Thoracic aorta (tissue), 2 donors: ENCODE data around the gene PRKAB2. TPM values are rescaled to one million over a fixed set of nuclear protein-coding genes. Genes with fewer than 3 reads are reported as not detected.

Source experiments
- ATAC-seq: fragments of 150-250 bp; one replicate; pipeline ENCODE4 v1.8.0; 2017; ENCODE audit warnings: low read depth; ENCODE audit not compliant: insufficient number of reproducible peaks, low FRiP score
- DNase-seq: peaks from one replicate; pipeline ENCODE4 v3.0.0-alpha.2; 2020; ENCODE audit warnings: low spot score
- H3K27ac ChIP-seq, 2 donors: fragments of 200-600 bp; sonication (generic); 1 replicate in 1 of 2; 2 replicates in 1 of 2; pipeline ENCODE4 v1.5.1; 2016; ENCODE audit warnings: mild to moderate bottlenecking in 2 of 2, moderate library complexity in 2 of 2
- H3K27me3 ChIP-seq: fragments of 200-600 bp; sonication (generic); replicated peaks from 2 replicates; pipeline ENCODE4 v1.6.0; 2016; ENCODE audit warnings: mild to moderate bottlenecking; ENCODE audit not compliant: insufficient read depth
- H3K36me3 ChIP-seq: fragments of 200-600 bp; sonication (generic); one replicate; pipeline ENCODE4 v1.5.1; 2016
- H3K4me1 ChIP-seq, 2 donors: fragments of 200-600 bp; sonication (generic); 1 replicate in 1 of 2; 2 replicates in 1 of 2; pipeline versions ENCODE4 v1.5.1 to v1.6.0; 2016; ENCODE audit warnings: low read depth in 2 of 2, mild to moderate bottlenecking in 1 of 2; ENCODE audit not compliant: control insufficient read depth in 1 of 2
- H3K4me3 ChIP-seq: fragments of 200-600 bp; sonication (generic); 2 replicates; pipeline ENCODE4 v1.5.1; 2016; ENCODE audit warnings: mild to moderate bottlenecking
- H3K9me3 ChIP-seq: fragments of 200-600 bp; sonication (generic); 2 replicates; pipeline ENCODE4 v1.5.1; 2016
- total RNA-seq, 2 donors: library from RNA; depleted of rRNA; stranded (reverse); fragments of >200 nt; gene quantifications; one replicate each; pipeline versions ENCODE4 v1.1.0 to v1.2.3, GENCODE V29; 2016
- TF ChIP-seq, protein P1 (sequence below): fragments of 200-600 bp; sonication (generic); IDR thresholded peaks from one replicate; pipeline ENCODE4 v1.5.1; 2019; ENCODE audit warnings: antibody characterized with exemption

Gene PRKAB2, protein sequence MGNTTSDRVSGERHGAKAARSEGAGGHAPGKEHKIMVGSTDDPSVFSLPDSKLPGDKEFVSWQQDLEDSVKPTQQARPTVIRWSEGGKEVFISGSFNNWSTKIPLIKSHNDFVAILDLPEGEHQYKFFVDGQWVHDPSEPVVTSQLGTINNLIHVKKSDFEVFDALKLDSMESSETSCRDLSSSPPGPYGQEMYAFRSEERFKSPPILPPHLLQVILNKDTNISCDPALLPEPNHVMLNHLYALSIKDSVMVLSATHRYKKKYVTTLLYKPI
- 10 to 100 TPM; 19.5 to 20.8 TPM for total RNA-seq

DNA sequence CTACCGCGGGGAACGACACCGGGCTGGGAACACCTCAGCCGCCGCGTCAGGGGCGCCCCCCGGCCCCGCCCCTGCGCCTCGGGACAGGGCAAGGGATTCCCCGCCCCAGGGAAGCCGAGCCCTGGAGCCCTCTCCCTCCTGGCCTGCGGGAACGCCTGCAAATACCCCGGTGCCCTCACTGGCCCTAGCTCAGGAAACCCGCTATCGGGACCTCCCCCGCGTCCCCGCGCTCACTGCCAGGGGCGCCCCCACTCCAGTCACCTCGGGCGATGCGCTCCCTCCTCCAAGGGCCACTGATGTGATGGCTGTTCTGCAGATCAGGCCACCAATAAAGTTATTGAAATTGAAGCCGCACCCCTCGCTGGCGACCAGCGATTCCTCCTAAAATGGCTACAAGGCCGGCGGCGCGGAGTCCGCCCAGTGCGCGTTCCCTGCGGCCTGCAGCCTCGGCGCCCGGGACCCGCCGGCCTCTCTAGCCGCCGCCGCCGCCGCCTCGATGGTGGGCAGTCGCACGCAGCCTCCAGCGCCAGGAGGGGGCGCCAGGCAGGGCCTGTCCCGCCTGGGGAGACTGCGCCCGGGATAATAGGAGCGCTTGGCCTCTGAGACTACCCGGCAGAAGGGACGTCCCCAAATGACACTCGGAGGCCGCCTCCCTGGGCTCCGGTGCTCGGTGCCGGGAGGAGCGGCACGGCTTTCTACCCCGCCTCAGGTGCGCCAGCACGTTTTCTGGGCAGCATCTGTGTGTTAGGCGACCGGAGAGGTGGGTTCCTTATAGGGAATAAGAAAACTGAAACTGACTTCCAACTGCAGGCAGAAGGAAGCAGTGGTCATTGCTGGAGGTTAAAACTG, at the start of gene PRKAB2:
PRKAB2 (minus strand) TSS at position 303 of the 849 bp plus-strand sequence. CDS start 326 bp downstream, outside the sequence.
- DNase-seq: peak; percentile 81
- TF ChIP-seq, protein P1, sequence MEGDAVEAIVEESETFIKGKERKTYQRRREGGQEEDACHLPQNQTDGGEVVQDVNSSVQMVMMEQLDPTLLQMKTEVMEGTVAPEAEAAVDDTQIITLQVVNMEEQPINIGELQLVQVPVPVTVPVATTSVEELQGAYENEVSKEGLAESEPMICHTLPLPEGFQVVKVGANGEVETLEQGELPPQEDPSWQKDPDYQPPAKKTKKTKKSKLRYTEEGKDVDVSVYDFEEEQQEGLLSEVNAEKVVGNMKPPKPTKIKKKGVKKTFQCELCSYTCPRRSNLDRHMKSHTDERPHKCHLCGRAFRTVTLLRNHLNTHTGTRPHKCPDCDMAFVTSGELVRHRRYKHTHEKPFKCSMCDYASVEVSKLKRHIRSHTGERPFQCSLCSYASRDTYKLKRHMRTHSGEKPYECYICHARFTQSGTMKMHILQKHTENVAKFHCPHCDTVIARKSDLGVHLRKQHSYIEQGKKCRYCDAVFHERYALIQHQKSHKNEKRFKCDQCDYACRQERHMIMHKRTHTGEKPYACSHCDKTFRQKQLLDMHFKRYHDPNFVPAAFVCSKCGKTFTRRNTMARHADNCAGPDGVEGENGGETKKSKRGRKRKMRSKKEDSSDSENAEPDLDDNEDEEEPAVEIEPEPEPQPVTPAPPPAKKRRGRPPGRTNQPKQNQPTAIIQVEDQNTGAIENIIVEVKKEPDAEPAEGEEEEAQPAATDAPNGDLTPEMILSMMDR: peak; percentile 89
- Histone ChIP-seq H3K9me3 (no peaks in the 10 kb centered on the region), H3K36me3 (no peaks in the 10 kb centered on the region), H3K27me3 (no peaks in the 10 kb centered on the region), H3K4me1 (peaks cover 13 to 50% of the 10 kb centered on the region in 2 donors), H3K4me3 (peak within 1 kb of the TSS; percentile 86), H3K27ac (peak within 1 kb of the TSS; percentile 93 to 98)
- peak; percentile 91 for ATAC-seq

DNA sequence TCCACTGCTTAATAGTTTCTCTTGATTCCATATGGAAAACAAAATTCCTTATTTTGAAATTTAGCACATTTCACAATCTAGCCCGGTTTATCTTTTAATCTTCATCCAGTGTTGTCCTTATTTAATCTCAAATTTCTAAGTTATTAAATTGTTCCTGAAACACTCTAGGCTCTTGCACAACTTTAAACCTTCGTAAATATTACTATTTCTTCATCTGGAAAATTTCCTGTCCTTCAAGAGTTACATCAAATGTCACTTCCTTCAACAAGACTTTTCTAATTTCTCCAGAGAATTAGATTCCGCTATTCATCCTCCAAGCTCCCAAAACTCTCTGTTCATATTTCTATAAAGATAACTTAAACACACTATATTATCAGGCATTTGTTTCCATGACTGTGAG, 46.3 kb upstream of the PRKAB2 start:
- TF ChIP-seq, protein P1: no peak
- Histone ChIP-seq H3K9me3 (no peaks in the 10 kb centered on the region), H3K27me3 (no peaks in the 10 kb centered on the region), H3K27ac (no peak overlapping the region), H3K4me3 (no peak overlapping the region), H3K4me1 (no peaks in the 10 kb centered on the region), H3K36me3 (no peaks in the 10 kb centered on the region)
- ATAC-seq: no peak
- DNase-seq: no peak

DNA sequence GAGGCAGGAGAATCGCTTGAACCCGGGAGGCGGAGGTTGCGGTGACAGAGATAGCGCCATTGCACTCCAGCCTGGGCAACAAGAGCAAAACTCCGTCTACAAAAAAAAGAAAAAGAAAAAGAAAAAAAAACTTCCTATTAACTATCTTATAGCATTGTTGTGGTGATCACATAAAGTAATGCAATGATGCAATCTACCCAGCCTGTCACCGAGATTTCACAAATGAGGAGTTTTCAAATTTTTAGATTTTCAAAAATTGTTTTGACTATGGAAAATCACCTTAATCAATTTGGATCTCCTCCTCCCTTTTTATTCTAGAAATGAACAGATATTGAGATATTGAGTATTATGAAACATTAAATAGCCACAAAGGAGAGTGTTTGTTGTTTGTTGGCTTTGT, 44.9 kb upstream of the PRKAB2 start:
- TF ChIP-seq, protein P1: no peak
- ATAC-seq: no peak

GRCh38 chr1:147216124-147216523, 43.9 kb upstream of the PRKAB2 start:
- H3K27me3 ChIP-seq: no peaks in the 10 kb centered on the region
- no peak overlapping the region for H3K4me3 ChIP-seq
- no peak overlapping the region for H3K27ac ChIP-seq
- TF ChIP-seq, protein P1: no peak
- DNase-seq: no peak
- peaks cover 3% of the 10 kb centered on the region for H3K36me3 ChIP-seq
- ATAC-seq: no peak
- H3K9me3 ChIP-seq: no peaks in the 10 kb centered on the region
- H3K4me1 ChIP-seq: no peaks in the 10 kb centered on the region

More for the DNA sequence above, 44.9 kb upstream of the PRKAB2 start:
- DNase-seq: no peak
- H3K4me1 ChIP-seq: no peaks in the 10 kb centered on the region
- no peaks in the 10 kb centered on the region for H3K36me3 ChIP-seq
- no peak overlapping the region for H3K27ac ChIP-seq
- H3K9me3 ChIP-seq: no peaks in the 10 kb centered on the region
- no peaks in the 10 kb centered on the region for H3K27me3 ChIP-seq
- no peak overlapping the region for H3K4me3 ChIP-seq

DNA sequence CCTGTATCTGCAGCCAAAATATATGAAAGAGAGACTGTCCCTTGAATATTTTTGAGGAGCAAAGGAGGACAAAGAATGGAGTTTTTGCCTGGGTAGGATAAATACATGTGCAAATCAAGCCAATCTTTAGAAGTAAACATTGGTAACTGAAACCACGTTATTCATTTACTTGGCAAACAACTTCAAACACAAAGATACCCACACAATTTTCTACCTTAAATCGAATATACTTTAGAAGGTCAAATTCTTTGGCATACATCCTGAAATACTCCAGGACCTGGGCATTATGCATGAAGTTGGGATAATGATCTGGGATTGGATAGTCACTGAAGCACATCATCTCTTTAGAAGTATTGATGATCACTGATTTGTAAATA, 43.3 kb upstream of the PRKAB2 start:
- Histone ChIP-seq H3K27ac (no peak overlapping the region), H3K4me1 (no peaks in the 10 kb centered on the region), H3K4me3 (no peak overlapping the region), H3K27me3 (no peaks in the 10 kb centered on the region), H3K9me3 (no peaks in the 10 kb centered on the region), H3K36me3 (peaks cover 3% of the 10 kb centered on the region)
- DNase-seq (no peak), ATAC-seq (no peak)
- TF ChIP-seq, protein P1: no peak
